ENCODE measurements around the gene SSBP3. TPM values are rescaled to one million over a fixed set of nuclear protein-coding genes. Genes with fewer than 3 reads are reported as not detected.

SSBP3 gene
- total and polyA plus RNA-seq, 9 of the 15 experiments (the other 6 are each of a cell fraction or from before 2014, with no cell fraction given), result 8.7 to 108 (median 33.8) TPM

- TF ChIP-seq MAZ (CRISPR knock-in tag; conservative IDR thresholded peaks at IDR 0.05 in 1 of 2, IDR thresholded peaks at IDR 0.05 in 1 of 2), result peak in 1 of 2 experiments; percentile 69; a peak in 2 of 4 replicates
- TF ChIP-seq ETV5 (CRISPR knock-in tag; IDR thresholded peaks at IDR 0.05; ENCODE audit: low read depth), result no peak
- TF ChIP-seq ZNF311 (CRISPR knock-in tag; IDR thresholded peaks at IDR 0.05), result no peak
- no peak for TF ChIP-seq ZNF583 (CRISPR knock-in tag; IDR thresholded peaks at IDR 0.05)
- TF ChIP-seq YBX1 (IDR thresholded peaks at IDR 0.05), result no peak
- TF ChIP-seq ZNF79 (CRISPR knock-in tag; IDR thresholded peaks at IDR 0.05; ENCODE audit: low read depth), result no peak
- no peak for TF ChIP-seq ERF (CRISPR knock-in tag; IDR thresholded peaks at IDR 0.05)
- no peak for TF ChIP-seq TFE3 (CRISPR knock-in tag; IDR thresholded peaks at IDR 0.05)
- no peak for TF ChIP-seq POLR2H (tag; IDR thresholded peaks at IDR 0.05; ENCODE audit: low read depth)
- no peak for TF ChIP-seq ZNF140 (CRISPR knock-in tag; IDR thresholded peaks at IDR 0.05)
- TF ChIP-seq SOX6 (IDR thresholded peaks at IDR 0.05), result no peak
- no peak for TF ChIP-seq FOXP4 (CRISPR knock-in tag; IDR thresholded peaks at IDR 0.05; ENCODE audit: borderline replicate concordance)
- no peak for TF ChIP-seq ZNF507 (tag; conservative IDR thresholded peaks at IDR 0.05)
- TF ChIP-seq HES1 (IDR thresholded peaks at IDR 0.05; ENCODE audit: low read depth), result no peak
- peak; percentile 61; the same call in 1 of the 2 replicates for TF ChIP-seq MYNN (IDR thresholded peaks at IDR 0.05)
- TF ChIP-seq MYNN (CRISPR knock-in tag; IDR thresholded peaks at IDR 0.05), result no peak
- TF ChIP-seq, protein P1, sequence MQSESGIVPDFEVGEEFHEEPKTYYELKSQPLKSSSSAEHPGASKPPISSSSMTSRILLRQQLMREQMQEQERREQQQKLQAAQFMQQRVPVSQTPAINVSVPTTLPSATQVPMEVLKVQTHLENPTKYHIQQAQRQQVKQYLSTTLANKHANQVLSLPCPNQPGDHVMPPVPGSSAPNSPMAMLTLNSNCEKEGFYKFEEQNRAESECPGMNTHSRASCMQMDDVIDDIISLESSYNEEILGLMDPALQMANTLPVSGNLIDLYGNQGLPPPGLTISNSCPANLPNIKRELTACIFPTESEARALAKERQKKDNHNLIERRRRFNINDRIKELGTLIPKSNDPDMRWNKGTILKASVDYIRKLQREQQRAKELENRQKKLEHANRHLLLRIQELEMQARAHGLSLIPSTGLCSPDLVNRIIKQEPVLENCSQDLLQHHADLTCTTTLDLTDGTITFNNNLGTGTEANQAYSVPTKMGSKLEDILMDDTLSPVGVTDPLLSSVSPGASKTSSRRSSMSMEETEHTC (IDR thresholded peaks at IDR 0.05), result no peak
- no peak for TF ChIP-seq HEY1 (CRISPR knock-in tag; IDR thresholded peaks at IDR 0.05; ENCODE audit: borderline replicate concordance)
- TF ChIP-seq CEBPB (tag; IDR thresholded peaks at IDR 0.05), result no peak
- TF ChIP-seq HDAC1 (IDR thresholded peaks at IDR 0.05), result peak in 1 of 2 experiments; percentile 55; a peak in 1 of 4 replicates
- TF ChIP-seq ZNF232 (CRISPR knock-in tag; IDR thresholded peaks at IDR 0.05), result no peak
- TF ChIP-seq HDAC6 (IDR thresholded peaks at IDR 0.05; ENCODE audit: low read depth, low read length), result no peak
- no peak for TF ChIP-seq ZNF445 (CRISPR knock-in tag; IDR thresholded peaks at IDR 0.05; ENCODE audit: low read depth)
- TF ChIP-seq KLF16 (IDR thresholded peaks at IDR 0.05), result no peak; the same call in 1 of the 2 replicates
- TF ChIP-seq L3MBTL2 (IDR thresholded peaks at IDR 0.05), result no peak
These were observed 132.4 kb downstream of the SSBP3 start (continued) for GRCh38 chr1:54273795-54274163.
